OCI-LY7 (cell line): Measurements from ENCODE around the gene PRCP. TPM values are rescaled to one million over a fixed set of nuclear protein-coding genes. Genes with fewer than 3 reads are reported as not detected.

ENCODE experiments used
- BruUV-seq: library from RNA; stranded (reverse); fragments of 400-500 nt; replicated peaks from 2 replicates; lab custom pipeline; 2021; lab: Mats Ljungman, UMichigan
- CTCF ChIA-PET: fragments of 300-600 bp; sonication (Branson Sonifier 250); formaldehyde crosslinking; loops from one replicate; lab custom pipeline; 2022; ENCODE audit warnings: antibody characterized with exemption; ENCODE audit not compliant: unreplicated experiment; lab: Charles Lee
- POLR2A ChIA-PET: fragments of 300-600 bp; sonication (Branson Sonifier 250); formaldehyde crosslinking; loops from one replicate; lab custom pipeline; 2022; ENCODE audit warnings: antibody characterized with exemption; lab: Charles Lee
- DNase-seq: peaks from one replicate; pipeline ENCODE4 v3.0.0-alpha.2; 2015; ENCODE audit warnings: low spot score
- H2AFZ ChIP-seq: fragments of 200-600 bp; sonication (generic), shearing (Covaris generic); 2 replicates; pipeline ENCODE4 v1.6.1; 2014; ENCODE audit warnings: mild to moderate bottlenecking, antibody characterized with exemption, low read length, moderate library complexity
- H3K27ac ChIP-seq: fragments of 200-600 bp; sonication (generic); 2 replicates; pipeline ENCODE4 v1.5.1; 2014; ENCODE audit warnings: mixed run types, low read depth, mild to moderate bottlenecking, moderate library complexity, low read length, inconsistent platforms; ENCODE audit not compliant: poor library complexity, severe bottlenecking
- H3K36me3 ChIP-seq: fragments of 200-600 bp; sonication (generic); 2 replicates; pipeline ENCODE4 v1.6.1; 2014; ENCODE audit warnings: mild to moderate bottlenecking, antibody characterized with exemption, low read length, moderate library complexity, mixed read lengths; ENCODE audit not compliant: insufficient read depth
- H3K4me1 ChIP-seq: fragments of 200-600 bp; sonication (generic); 2 replicates; pipeline ENCODE4 v1.5.1; 2014; ENCODE audit warnings: mild to moderate bottlenecking, low read length; ENCODE audit not compliant: insufficient read depth, poor library complexity, severe bottlenecking
- H3K4me2 ChIP-seq: fragments of 200-600 bp; sonication (generic); 2 replicates; pipeline ENCODE4 v1.6.1; 2014; ENCODE audit warnings: mild to moderate bottlenecking, low read length
- H3K4me3 ChIP-seq: fragments of 200-600 bp; sonication (generic); 2 replicates; pipeline ENCODE4 v1.5.1; 2014; ENCODE audit warnings: mild to moderate bottlenecking, low read depth, low read length; ENCODE audit not compliant: poor library complexity, severe bottlenecking
- H3K79me2 ChIP-seq: fragments of 200-600 bp; sonication (generic); 2 replicates; pipeline ENCODE4 v1.6.1; 2016; ENCODE audit warnings: low read depth, mild to moderate bottlenecking, low read length, moderate library complexity, mixed read lengths; ENCODE audit not compliant: insufficient read depth
- H3K9me2 ChIP-seq: fragments of 200-600 bp; sonication (generic); 2 replicates; pipeline ENCODE4 v1.6.1; 2016; ENCODE audit warnings: mild to moderate bottlenecking, low read length, mixed read lengths; ENCODE audit not compliant: insufficient read depth
- H3K9me3 ChIP-seq: fragments of 200-600 bp; sonication (generic); 2 replicates; pipeline ENCODE4 v1.6.1; 2014; ENCODE audit warnings: mild to moderate bottlenecking, mixed run types, low read length, mixed read lengths
- H4K20me1 ChIP-seq: fragments of 200-600 bp; sonication (generic); 2 replicates; pipeline ENCODE4 v1.6.1; 2014; ENCODE audit warnings: mild to moderate bottlenecking, antibody characterized with exemption, low read length, moderate library complexity, mixed read lengths; ENCODE audit not compliant: insufficient read depth
- CTCF ChIP-seq: fragments of 200-600 bp; sonication (generic); conservative IDR thresholded peaks from 2 replicates; pipeline ENCODE4 v1.5.1; 2014; ENCODE audit warnings: mild to moderate bottlenecking, antibody characterized with exemption, low read length, moderate library complexity, mixed read lengths
- EZH2phosphoT487 ChIP-seq: fragments of 200-600 bp; sonication (generic); IDR thresholded peaks from 2 replicates; pipeline ENCODE4 v1.6.1; 2018; ENCODE audit warnings: low read depth, borderline replicate concordance, mild to moderate bottlenecking, mixed run types, antibody characterized with exemption, low read length, moderate library complexity, mixed read lengths
- intact Hi-C: fragments of 100-400 bp; cut with micrococcal nuclease; formaldehyde crosslinking; loops from one replicate; pipeline ENCODE4 v1.10.0; 2022; ENCODE audit not compliant: unreplicated experiment
- total RNA-seq, 2 experiments: library from RNA; depleted of rRNA in 1 of 2; stranded (reverse); fragments of >200 nt in 1 of 2; shearing (Covaris generic) in 1 of 2; gene quantifications; 2 replicates each; pipeline ENCODE4 v1.2.3, GENCODE V29; 2014 to 2022

PRCP gene
- total RNA-seq, 2 experiments from 2014 or later, result 6.5 to 18.3 TPM

DNA sequence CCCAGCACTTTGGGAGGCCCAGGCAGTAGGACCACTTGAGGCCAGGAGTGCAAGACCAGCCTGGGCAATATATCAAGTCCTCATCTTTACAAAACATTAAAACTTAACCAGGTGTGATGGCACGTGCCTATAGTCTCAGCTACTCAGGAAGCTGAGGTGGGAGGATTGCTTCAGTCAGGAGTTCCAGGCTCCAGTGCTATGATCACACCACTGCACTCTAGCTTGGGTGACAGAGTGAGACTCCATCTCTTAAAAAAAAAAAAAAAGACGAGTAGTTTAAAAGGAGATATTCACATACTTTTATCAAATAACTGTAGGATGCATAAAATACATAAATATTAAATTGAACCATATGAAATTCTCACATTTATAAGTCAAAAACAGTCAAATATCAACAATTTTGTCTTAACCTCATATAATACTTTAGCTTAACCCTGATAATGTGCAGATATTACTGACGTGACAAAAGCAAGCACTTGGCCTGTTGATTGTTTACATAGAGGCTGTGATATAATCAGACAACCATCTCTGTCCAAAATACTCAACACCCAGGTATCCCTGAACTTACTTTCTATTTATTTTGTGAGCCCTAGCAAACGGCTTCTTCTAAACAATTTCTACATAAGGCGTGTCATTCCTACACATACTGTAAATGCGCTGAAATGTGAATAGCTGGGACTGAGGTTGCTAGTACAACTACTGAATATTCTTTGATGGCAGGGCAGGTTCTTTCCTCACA is 57.0 kb downstream of the PRCP start:
- H3K36me3 ChIP-seq, result no peaks in the 10 kb centered on the region
- no peaks in the 10 kb centered on the region for H3K4me1 ChIP-seq
- TF ChIP-seq EZH2phosphoT487, result no peak
- no peak for TF ChIP-seq CTCF
- H3K4me3 ChIP-seq, result no peak overlapping the region
- H3K4me2 ChIP-seq, result no peak overlapping the region
- no peaks in the 10 kb centered on the region for H3K79me2 ChIP-seq
- no peak for DNase-seq
- intact Hi-C loops, result no loop called here
- H4K20me1 ChIP-seq, result no peaks in the 10 kb centered on the region
- POLR2A ChIA-PET, result interaction anchor here (0.6 to 1.7 kb wide), 5 partner anchors 9 to 855 kb away, joined by 3 to 6 read pairs (median 4); no protein-coding TSS in a partner anchor
- H2AFZ ChIP-seq, result no peak overlapping the region
- BruUV-seq, result no TSS peak
- no peaks in the 10 kb centered on the region for H3K9me2 ChIP-seq
- no peak overlapping the region for H3K27ac ChIP-seq
- CTCF ChIA-PET, result no interaction called here
- H3K9me3 ChIP-seq, result no peaks in the 10 kb centered on the region

DNA sequence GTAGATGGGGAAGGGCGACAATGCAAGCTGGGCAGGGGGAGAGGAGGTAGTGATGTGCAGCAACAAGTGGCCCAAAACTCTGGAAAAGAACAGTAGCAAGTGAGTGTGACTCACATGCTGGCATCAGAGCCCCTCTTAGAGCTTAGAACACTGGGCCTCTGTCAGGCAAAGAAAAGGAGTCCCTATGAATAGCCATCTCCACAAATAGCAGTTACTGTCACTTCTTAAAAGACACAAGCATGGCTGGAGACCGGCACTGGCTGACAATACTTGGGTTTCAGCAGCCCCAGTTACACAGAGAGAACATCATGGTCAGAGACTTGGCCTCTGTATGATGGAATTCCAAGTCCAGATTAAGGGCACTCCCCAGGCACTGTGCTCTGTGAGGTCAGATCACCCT is 58.2 kb downstream of the PRCP start:
- intact Hi-C loops, result no loop called here
- no peak overlapping the region for H2AFZ ChIP-seq

More for the DNA sequence above, 58.2 kb downstream of the PRCP start:
- no peaks in the 10 kb centered on the region for H3K9me3 ChIP-seq
- DNase-seq, result no peak
- TF ChIP-seq EZH2phosphoT487 (no peak), CTCF (no peak)
- H3K9me2 ChIP-seq, result no peaks in the 10 kb centered on the region
- no peaks in the 10 kb centered on the region for H4K20me1 ChIP-seq
- H3K36me3 ChIP-seq, result no peaks in the 10 kb centered on the region
- no peaks in the 10 kb centered on the region for H3K4me1 ChIP-seq
- ChIA-PET POLR2A (interaction anchor here (0.6 kb wide), 2 partner anchors 371 to 883 kb away, joined by 3 read pairs; no protein-coding TSS in a partner anchor), CTCF (no interaction called here)
- H3K27ac ChIP-seq, result no peak overlapping the region
- H3K79me2 ChIP-seq, result no peaks in the 10 kb centered on the region
- H3K4me3 ChIP-seq, result no peak overlapping the region
- no peak overlapping the region for H3K4me2 ChIP-seq
- BruUV-seq, result no TSS peak
